ENCODE results near the gene PDE6H. TPM values are rescaled to one million over a fixed set of nuclear protein-coding genes. Genes with fewer than 3 reads are reported as not detected.

The PDE6H gene
- total RNA-seq, 1 experiment from 2014 or later: not detected

DNA sequence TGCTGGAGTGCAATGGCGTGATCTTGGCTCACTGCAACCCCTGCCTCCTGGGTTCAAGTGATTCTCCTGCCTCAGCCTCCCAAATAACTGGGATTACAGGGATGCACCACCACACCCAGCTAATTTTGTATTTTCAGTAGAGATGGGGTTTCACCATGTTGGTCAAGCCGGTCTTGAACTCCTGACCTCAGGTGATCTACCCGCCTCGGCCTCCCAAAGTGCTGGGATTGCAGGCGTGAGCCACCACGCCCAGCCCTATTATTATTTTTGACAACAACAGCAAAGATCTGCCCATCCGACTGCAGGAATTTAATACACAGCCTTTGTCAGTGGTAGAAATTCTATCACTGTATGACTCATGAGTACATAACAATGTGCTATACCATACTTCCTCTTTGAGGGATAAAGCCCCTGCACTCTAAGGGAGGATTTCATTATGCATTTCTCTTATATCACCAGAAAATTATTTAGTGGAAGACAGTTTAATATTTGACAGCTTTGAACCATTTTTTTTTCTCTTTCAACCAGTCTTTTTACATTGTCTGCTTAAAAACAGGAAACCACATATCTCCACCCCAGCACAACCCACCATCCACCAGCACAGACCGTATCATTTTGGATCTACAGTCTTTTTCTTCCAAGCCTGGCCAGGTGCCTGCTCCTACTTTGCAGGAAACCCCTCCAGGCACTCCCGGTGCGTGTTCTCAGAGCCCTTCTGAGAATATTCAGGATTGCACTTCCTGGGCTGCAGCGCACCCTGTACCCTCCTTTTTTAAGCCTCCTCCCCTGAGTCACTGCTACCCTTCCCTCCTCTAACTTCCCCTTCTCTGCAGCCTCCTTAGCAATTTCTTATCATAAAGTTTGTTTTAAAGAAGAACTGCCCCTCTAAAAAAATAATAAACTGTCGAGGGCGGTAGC is 12.0 kb upstream of the PDE6H start:
- no peaks in the 10 kb centered on the region for H3K36me3 ChIP-seq (ENCODE audit: control insufficient read depth, insufficient read depth, low read length)
- POLR2A ChIA-PET: no interaction called here
- no peaks in the 10 kb centered on the region for H3K9me3 Mint-ChIP-seq (ENCODE audit: unreplicated experiment)
- H3K4me3 Mint-ChIP-seq (ENCODE audit: unreplicated experiment): no peak overlapping the region
- no peaks in the 10 kb centered on the region for H3K36me3 Mint-ChIP-seq (ENCODE audit: insufficient read depth, unreplicated experiment)
- no peaks in the 10 kb centered on the region for H3K27me3 ChIP-seq (replicated peaks; ENCODE audit: control insufficient read depth, insufficient read depth, low read length)
- no peak for DNase-seq
- H3K4me3 ChIP-seq (ENCODE audit: low read depth, low read length): no peak overlapping the region
- no peaks in the 10 kb centered on the region for H3K4me1 Mint-ChIP-seq (ENCODE audit: low read depth, unreplicated experiment)
- BruUV-seq (replicated peaks): no TSS peak
- H3K4me1 ChIP-seq: no peaks in the 10 kb centered on the region
- TF ChIP-seq, protein P1, sequence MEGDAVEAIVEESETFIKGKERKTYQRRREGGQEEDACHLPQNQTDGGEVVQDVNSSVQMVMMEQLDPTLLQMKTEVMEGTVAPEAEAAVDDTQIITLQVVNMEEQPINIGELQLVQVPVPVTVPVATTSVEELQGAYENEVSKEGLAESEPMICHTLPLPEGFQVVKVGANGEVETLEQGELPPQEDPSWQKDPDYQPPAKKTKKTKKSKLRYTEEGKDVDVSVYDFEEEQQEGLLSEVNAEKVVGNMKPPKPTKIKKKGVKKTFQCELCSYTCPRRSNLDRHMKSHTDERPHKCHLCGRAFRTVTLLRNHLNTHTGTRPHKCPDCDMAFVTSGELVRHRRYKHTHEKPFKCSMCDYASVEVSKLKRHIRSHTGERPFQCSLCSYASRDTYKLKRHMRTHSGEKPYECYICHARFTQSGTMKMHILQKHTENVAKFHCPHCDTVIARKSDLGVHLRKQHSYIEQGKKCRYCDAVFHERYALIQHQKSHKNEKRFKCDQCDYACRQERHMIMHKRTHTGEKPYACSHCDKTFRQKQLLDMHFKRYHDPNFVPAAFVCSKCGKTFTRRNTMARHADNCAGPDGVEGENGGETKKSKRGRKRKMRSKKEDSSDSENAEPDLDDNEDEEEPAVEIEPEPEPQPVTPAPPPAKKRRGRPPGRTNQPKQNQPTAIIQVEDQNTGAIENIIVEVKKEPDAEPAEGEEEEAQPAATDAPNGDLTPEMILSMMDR (IDR thresholded peaks at IDR 0.05; ENCODE audit: insufficient read depth in 1 of 2, low read depth in 1 of 2, low read length in 1 of 2, severe bottlenecking in 1 of 2, unreplicated experiment in 1 of 2): no peak
- CTCF ChIA-PET: interaction anchor here (0.6 kb wide), 1 partner anchor 320 kb away, joined by 5 read pairs; no protein-coding TSS in a partner anchor
- H3K9me3 ChIP-seq: no peaks in the 10 kb centered on the region
- no peaks in the 10 kb centered on the region for H3K27me3 Mint-ChIP-seq (ENCODE audit: insufficient read depth, unreplicated experiment)
- intact Hi-C loops (cut with micrococcal nuclease; ENCODE audit: unreplicated experiment): no loop called here
- no peak overlapping the region for H3K27ac Mint-ChIP-seq (ENCODE audit: unreplicated experiment)

DNA sequence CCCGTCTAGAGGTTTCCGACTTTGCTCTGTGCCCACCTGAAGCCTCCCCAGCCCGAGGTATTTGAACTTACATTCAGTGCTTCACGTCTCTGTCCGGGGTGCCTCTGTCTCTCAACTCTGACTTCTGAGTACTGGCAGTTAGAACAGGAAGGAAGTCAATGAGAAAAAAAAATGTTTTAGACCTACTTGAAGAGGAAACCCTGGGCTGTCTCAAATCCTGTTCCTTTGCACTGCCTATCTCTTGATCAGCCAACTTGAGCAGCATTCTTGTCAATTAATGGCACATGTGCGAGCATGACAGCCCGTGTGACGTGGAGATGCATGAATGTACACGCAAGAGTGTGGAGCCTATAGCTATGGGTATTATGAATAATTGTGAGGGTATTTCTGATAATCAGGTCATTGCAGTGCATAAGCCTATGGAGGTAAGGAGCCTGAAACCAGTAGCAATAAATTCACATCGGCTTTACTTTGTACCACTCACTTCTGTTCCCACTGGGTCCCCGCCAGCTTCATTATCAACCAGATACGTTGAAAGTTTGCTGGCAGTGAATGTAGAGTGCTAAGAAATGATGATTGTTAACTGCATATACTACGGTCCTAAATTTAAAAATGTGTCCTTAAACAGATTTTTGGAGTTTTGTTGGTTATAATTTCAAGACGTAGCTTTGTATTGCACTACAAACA is 11.2 kb upstream of the PDE6H start, which contains the start of gene ARHGDIB:
ARHGDIB (minus strand) TSS at position 136 of the 687 bp plus-strand sequence. CDS start 10,889 bp downstream, outside the sequence.
- Mint-ChIP-seq H3K9me3 (ENCODE audit: unreplicated experiment) (no peaks in the 10 kb centered on the region), H3K4me1 (ENCODE audit: low read depth, unreplicated experiment) (no peaks in the 10 kb centered on the region), H3K4me3 (ENCODE audit: unreplicated experiment) (no peak within 1 kb of the TSS), H3K27ac (ENCODE audit: unreplicated experiment) (no peak within 1 kb of the TSS), H3K27me3 (ENCODE audit: insufficient read depth, unreplicated experiment) (no peaks in the 10 kb centered on the region), H3K36me3 (ENCODE audit: insufficient read depth, unreplicated experiment) (no peaks in the 10 kb centered on the region)
- DNase-seq: no peak
- intact Hi-C loops (cut with micrococcal nuclease; ENCODE audit: unreplicated experiment): no loop called here
- Histone ChIP-seq H3K4me3 (ENCODE audit: low read depth, low read length) (no peak within 1 kb of the TSS), H3K9me3 (no peaks in the 10 kb centered on the region), H3K27me3 (replicated peaks; ENCODE audit: control insufficient read depth, insufficient read depth, low read length) (no peaks in the 10 kb centered on the region), H3K36me3 (ENCODE audit: control insufficient read depth, insufficient read depth, low read length) (no peaks in the 10 kb centered on the region), H3K4me1 (no peaks in the 10 kb centered on the region)
- no TSS peak for BruUV-seq (replicated peaks)
- CTCF ChIA-PET: interaction anchor here (0.6 kb wide), 1 partner anchor 321 kb away, joined by 5 read pairs; no protein-coding TSS in a partner anchor
- TF ChIP-seq, protein P1 (IDR thresholded peaks at IDR 0.05; ENCODE audit: insufficient read depth in 1 of 2, low read depth in 1 of 2, low read length in 1 of 2, severe bottlenecking in 1 of 2, unreplicated experiment in 1 of 2): no peak
- POLR2A ChIA-PET: no interaction called here

DNA sequence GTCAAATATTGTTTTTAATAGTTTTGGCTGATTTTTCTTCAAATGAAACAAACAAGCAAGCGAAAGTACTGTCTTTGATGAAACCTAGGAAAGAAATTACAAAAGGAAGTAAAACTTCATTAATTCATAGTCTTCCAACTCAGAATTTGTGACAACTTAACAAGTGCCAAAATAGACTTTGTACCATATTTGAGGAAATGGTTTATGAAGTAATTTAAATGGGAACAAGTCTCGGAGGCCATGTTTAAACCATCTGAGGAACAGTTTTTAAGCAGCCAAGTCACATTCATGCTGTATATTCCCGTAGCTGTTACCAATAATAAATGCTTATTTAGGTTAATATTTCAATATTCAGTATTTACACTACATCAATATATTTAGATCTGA is 10.7 kb upstream of the PDE6H start:
- ChIA-PET POLR2A (no interaction called here), CTCF (no interaction called here)
- Histone ChIP-seq H3K9me3 (no peaks in the 10 kb centered on the region), H3K36me3 (ENCODE audit: control insufficient read depth, insufficient read depth, low read length) (no peaks in the 10 kb centered on the region), H3K27me3 (replicated peaks; ENCODE audit: control insufficient read depth, insufficient read depth, low read length) (no peaks in the 10 kb centered on the region), H3K4me3 (ENCODE audit: low read depth, low read length) (no peak overlapping the region), H3K4me1 (no peaks in the 10 kb centered on the region)
- H3K4me3 Mint-ChIP-seq (ENCODE audit: unreplicated experiment): no peak overlapping the region
- intact Hi-C loops (cut with micrococcal nuclease; ENCODE audit: unreplicated experiment): no loop called here
- no peak overlapping the region for H3K27ac Mint-ChIP-seq (ENCODE audit: unreplicated experiment)
- DNase-seq: no peak
- no TSS peak for BruUV-seq (replicated peaks)
- TF ChIP-seq, protein P1 (IDR thresholded peaks at IDR 0.05; ENCODE audit: insufficient read depth in 1 of 2, low read depth in 1 of 2, low read length in 1 of 2, severe bottlenecking in 1 of 2, unreplicated experiment in 1 of 2): no peak
- no peaks in the 10 kb centered on the region for H3K4me1 Mint-ChIP-seq (ENCODE audit: low read depth, unreplicated experiment)
- H3K36me3 Mint-ChIP-seq (ENCODE audit: insufficient read depth, unreplicated experiment): no peaks in the 10 kb centered on the region
- no peaks in the 10 kb centered on the region for H3K9me3 Mint-ChIP-seq (ENCODE audit: unreplicated experiment)
- no peaks in the 10 kb centered on the region for H3K27me3 Mint-ChIP-seq (ENCODE audit: insufficient read depth, unreplicated experiment)
